HG03135 (cell line): ENCODE measurements around the gene ANO2.

Source experiments
- ATAC-seq: cut with Tn5 transposase; IDR thresholded peaks from one replicate; pipeline ENCODE4 v1.9.1; 2021; ENCODE audit warnings: mild to moderate bottlenecking, moderate library complexity; ENCODE audit not compliant: unreplicated experiment

ANO2 gene

GRCh38 chr12:5945071-5946008 is at the start of gene ANO2:
Gene ANO2, minus strand, starts transcription at chr12:5945259. Its CDS starts 42 bp downstream, at chr12:5945217.
- ATAC-seq: no peak

- ATAC-seq: no peak
These were observed 44.6 kb upstream of the ANO2 start for GRCh38 chr12:5989621-5990020.

GRCh38 chr12:5988659-5989116 is 43.6 kb upstream of the ANO2 start:
- ATAC-seq: no peak

GRCh38 chr12:5988088-5988487 is 43.0 kb upstream of the ANO2 start:
- no peak for ATAC-seq

GRCh38 chr12:5987573-5987972 is 42.5 kb upstream of the ANO2 start:
- ATAC-seq: no peak

GRCh38 chr12:5985471-5985870 is 40.4 kb upstream of the ANO2 start:
- ATAC-seq: no peak

GRCh38 chr12:5984873-5985272 is 39.8 kb upstream of the ANO2 start:
- ATAC-seq: no peak

- no peak for ATAC-seq
These were observed 37.0 kb upstream of the ANO2 start for GRCh38 chr12:5982106-5982505.

GRCh38 chr12:5977556-5977955 is 32.5 kb upstream of the ANO2 start:
- no peak for ATAC-seq

GRCh38 chr12:5976711-5977110 is 31.7 kb upstream of the ANO2 start:
- no peak for ATAC-seq

GRCh38 chr12:5976196-5976595 is 31.1 kb upstream of the ANO2 start:
- no peak for ATAC-seq

GRCh38 chr12:5973461-5974115 is 28.5 kb upstream of the ANO2 start:
- ATAC-seq: no peak

GRCh38 chr12:5972387-5972786 is 27.3 kb upstream of the ANO2 start:
- no peak for ATAC-seq

- no peak for ATAC-seq
These were observed 26.3 kb upstream of the ANO2 start for GRCh38 chr12:5971194-5971850.

GRCh38 chr12:5969974-5970690 is 25.1 kb upstream of the ANO2 start:
- no peak for ATAC-seq

GRCh38 chr12:5969156-5969973 is 24.3 kb upstream of the ANO2 start:
- no peak for ATAC-seq

GRCh38 chr12:5967645-5968415 is 22.8 kb upstream of the ANO2 start:
- no peak for ATAC-seq

- ATAC-seq: no peak
These were observed 21.5 kb upstream of the ANO2 start for GRCh38 chr12:5966486-5967095.

- ATAC-seq: no peak
These were observed 20.9 kb upstream of the ANO2 start for GRCh38 chr12:5965950-5966383.
